Measurements from ENCODE around the gene MAPK8IP2.

- TF ChIP-seq CTCF (IDR thresholded peaks at IDR 0.05), result no peak
- no peak for TF ChIP-seq POLR2A (IDR thresholded peaks at IDR 0.05)
Measured at GRCh38 chr22:50556703-50557102, 43.9 kb upstream of the MAPK8IP2 start.

Data from adrenal gland (tissue), 5 donors.